Naive B cell (primary cell): ENCODE measurements around the gene LGALS3BP. TPM values are rescaled to one million over a fixed set of nuclear protein-coding genes. Genes with fewer than 3 reads are reported as not detected.

Experiments
- ATAC-seq, 2 donors: fragments of 150-1000 bp; cut with Tn5 transposase; 2 replicates each; pipeline ENCODE4 v1.10.0; 2021; ENCODE audit warnings: low read depth in 2 of 2, mild to moderate bottlenecking in 2 of 2, moderate library complexity in 2 of 2
- DNase-seq: peaks from one replicate; pipeline ENCODE4 v3.0.0; 2022
- H3K27ac Mint-ChIP-seq, 6 donors: one replicate each; pipeline ENCODE4 v1.8.0; 2020 to 2022; ENCODE audit warnings: mild to moderate bottlenecking in 6 of 6, mixed read lengths in 6 of 6, moderate library complexity in 5 of 6, inconsistent platforms in 2 of 6
- H3K27me3 Mint-ChIP-seq, 3 donors: one replicate each; pipeline ENCODE4 v1.8.0; 2021 to 2022; ENCODE audit warnings: mixed read lengths in 3 of 3, mild to moderate bottlenecking in 1 of 3
- H3K36me3 Mint-ChIP-seq, 2 donors: one replicate each; pipeline ENCODE4 v1.8.0; 2020 to 2022; ENCODE audit warnings: mixed read lengths in 2 of 2, inconsistent platforms in 1 of 2, mild to moderate bottlenecking in 1 of 2
- H3K4me1 Mint-ChIP-seq, 3 donors: one replicate each; pipeline ENCODE4 v1.8.0; 2020 to 2022; ENCODE audit warnings: mixed read lengths in 3 of 3, inconsistent platforms in 1 of 3, mild to moderate bottlenecking in 1 of 3, moderate library complexity in 1 of 3
- H3K4me3 Mint-ChIP-seq, 8 donors: one replicate each; pipeline ENCODE4 v1.8.0; 2020 to 2022; ENCODE audit warnings: mild to moderate bottlenecking in 8 of 8, mixed read lengths in 8 of 8, moderate library complexity in 8 of 8, inconsistent platforms in 2 of 8
- H3K9me3 Mint-ChIP-seq, 7 donors: one replicate each; pipeline ENCODE4 v1.8.0; 2020 to 2022; ENCODE audit warnings: mixed read lengths in 7 of 7, mild to moderate bottlenecking in 5 of 7, inconsistent platforms in 2 of 7, moderate library complexity in 1 of 7
- polyA plus RNA-seq, 6 donors: library from polyadenylated mRNA; unstranded; fragments of 300-500 nt; fragmentation: Illumina TruSeq; gene quantifications; one replicate each; pipeline ENCODE4 v1.2.3, GENCODE V29; 2021; ENCODE audit warnings: low read depth in 6 of 6

LGALS3BP gene, protein sequence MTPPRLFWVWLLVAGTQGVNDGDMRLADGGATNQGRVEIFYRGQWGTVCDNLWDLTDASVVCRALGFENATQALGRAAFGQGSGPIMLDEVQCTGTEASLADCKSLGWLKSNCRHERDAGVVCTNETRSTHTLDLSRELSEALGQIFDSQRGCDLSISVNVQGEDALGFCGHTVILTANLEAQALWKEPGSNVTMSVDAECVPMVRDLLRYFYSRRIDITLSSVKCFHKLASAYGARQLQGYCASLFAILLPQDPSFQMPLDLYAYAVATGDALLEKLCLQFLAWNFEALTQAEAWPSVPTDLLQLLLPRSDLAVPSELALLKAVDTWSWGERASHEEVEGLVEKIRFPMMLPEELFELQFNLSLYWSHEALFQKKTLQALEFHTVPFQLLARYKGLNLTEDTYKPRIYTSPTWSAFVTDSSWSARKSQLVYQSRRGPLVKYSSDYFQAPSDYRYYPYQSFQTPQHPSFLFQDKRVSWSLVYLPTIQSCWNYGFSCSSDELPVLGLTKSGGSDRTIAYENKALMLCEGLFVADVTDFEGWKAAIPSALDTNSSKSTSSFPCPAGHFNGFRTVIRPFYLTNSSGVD
- polyA plus RNA-seq = 10 to 100 TPM in 1 of 6 donors, 1 to 10 TPM in 5; 1.2 to 17.1 (median 3.7) TPM

DNA sequence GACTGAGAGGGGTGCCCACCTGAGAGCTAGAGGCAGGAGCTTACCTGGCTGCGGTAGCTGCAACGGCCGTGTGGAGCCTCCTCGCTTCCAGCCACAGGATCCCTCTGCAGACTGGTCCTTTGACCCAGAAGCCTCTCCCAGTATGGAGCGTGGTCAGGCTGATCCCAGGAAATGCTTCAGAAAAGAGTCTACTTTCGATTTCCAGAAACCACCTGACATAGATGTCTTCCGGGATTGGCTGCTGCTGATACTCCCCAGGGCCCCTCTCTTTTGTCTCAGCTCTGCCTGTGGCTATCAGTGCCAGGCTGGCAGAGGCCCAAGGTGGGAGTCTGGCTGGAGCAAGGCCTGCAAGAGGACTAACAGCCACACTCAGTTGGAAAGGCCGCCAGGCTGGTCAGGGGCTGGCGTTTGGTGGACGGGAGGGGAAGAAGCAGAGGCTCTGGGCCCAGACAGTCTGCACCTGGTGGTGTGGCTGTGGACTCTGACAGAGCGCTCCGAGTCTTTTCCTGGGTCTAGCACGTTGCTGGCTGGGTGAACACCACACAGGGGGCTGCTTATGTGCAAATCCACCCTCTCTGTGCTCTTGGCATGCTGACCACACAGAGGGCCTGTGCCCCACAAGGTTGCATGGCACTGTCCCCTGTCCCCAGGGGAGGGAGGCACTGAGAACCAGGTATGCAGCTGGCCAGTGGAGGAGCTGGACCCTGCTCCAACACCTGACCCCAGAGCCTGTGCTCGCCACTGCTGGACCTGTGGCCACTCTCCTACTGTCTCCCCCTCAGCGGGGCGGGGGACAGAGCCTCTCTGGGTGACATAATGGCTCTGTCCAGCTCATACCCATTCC lies at the start of gene LGALS3BP:
LGALS3BP (minus strand) TSS at position 144 of the 844 bp plus-strand sequence. CDS start 2,732 bp downstream, outside the sequence.
- peak; percentile 25 to 55 for ATAC-seq
- no peak for DNase-seq
- Mint-ChIP-seq H3K9me3 (no peaks in the 10 kb centered on the region), H3K36me3 (no peaks in the 10 kb centered on the region), H3K4me3 (peak within 1 kb of the TSS in 4 of 8 donors; percentile 11 to 35 (median 28)), H3K4me1 (peaks cover 8 to 20% (median 13%) of the 10 kb centered on the region in 3 donors), H3K27ac (peak within 1 kb of the TSS in 4 of 6 donors; percentile 24 to 52 (median 40)), H3K27me3 (no peaks in the 10 kb centered on the region)

DNA sequence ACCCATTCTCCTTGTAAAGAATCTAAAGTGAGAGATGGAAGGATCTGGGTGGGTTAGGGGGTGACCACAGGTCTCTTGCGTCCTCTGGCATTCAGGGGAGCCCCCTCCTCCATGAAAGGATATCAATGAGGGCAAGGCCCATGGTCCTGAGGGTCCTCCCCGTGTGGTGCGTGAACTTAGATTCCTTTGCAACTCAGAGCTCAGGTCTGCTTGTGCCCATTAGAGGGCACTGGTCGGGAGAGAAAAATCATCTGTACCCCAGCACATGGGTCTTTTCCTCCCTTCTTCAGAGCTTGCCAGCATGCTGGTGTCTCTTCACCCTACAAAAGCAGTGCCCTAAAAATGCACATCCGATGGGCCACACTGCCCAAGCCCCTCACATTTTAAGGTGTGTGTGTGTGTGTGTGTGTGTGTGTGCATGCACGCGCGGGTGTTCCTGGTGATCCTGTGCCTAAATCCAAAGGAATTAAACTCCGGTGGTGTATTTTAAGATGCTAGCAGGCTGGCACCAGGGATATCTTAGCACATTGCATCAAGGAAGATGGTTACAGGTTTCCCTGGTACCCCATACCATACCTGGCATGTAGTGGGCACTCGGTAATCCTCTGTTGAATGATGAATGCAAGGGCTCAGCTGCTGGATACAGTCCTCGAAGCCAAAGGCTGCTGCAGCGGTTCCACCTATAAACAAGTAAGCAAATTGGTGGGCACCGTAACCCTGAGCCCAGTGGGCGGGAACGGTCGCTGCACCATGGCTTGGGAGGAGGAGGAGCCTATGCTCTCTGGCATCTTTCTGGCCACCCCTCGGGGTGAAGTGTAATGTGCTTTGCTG lies 49.0 kb upstream of the LGALS3BP start:
- Mint-ChIP-seq H3K9me3 (no peaks in the 10 kb centered on the region), H3K27me3 (peaks cover 44 to 89% (median 72%) of the 10 kb centered on the region in 3 donors), H3K36me3 (no peaks in the 10 kb centered on the region), H3K27ac (no peak overlapping the region), H3K4me1 (peaks cover 5 to 10% (median 6%) of the 10 kb centered on the region in 3 donors), H3K4me3 (no peak overlapping the region)
- DNase-seq (no peak), ATAC-seq (no peak)

DNA sequence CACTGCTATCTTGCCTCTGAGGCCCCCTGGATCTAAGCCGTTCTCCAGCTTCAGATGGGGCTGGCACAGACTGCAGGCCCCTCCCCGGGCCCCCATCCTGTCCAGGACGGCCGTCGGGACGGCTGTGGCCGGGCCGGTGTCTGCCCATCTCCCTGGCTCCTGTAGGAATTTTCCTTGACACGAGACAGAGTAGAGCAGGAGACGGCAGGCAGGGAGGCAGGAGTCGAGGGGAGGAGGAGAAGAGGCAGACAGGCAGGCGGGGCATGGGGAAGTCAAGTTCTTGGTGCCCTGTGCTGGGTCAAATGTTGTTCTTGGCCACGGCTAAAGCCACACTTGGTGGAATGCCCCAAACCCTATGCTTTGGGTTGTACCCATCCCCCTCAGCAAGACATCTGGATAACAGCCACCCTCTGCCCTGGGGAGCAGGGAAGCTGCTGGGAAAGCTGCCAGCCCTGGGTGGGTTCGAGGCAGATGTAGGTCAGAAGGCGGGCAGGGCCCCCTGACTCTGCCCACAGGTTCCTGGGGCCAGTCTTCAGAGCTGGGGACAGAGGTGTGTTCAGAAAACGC lies 48.3 kb upstream of the LGALS3BP start:
- no peak for DNase-seq
- Mint-ChIP-seq H3K9me3 (no peaks in the 10 kb centered on the region), H3K27me3 (peaks cover 50 to 93% (median 79%) of the 10 kb centered on the region in 3 donors), H3K4me3 (no peak overlapping the region), H3K27ac (no peak overlapping the region), H3K36me3 (no peaks in the 10 kb centered on the region), H3K4me1 (peaks cover 5 to 11% (median 10%) of the 10 kb centered on the region in 3 donors)
- ATAC-seq = no peak

- H3K4me3 Mint-ChIP-seq = peak overlapping the region in 1 of 8 donors; percentile 61
- no peaks in the 10 kb centered on the region for H3K9me3 Mint-ChIP-seq
- ATAC-seq (no peak), DNase-seq (no peak)
- H3K36me3 Mint-ChIP-seq = no peaks in the 10 kb centered on the region
- peaks cover 55 to 95% (median 82%) of the 10 kb centered on the region in 3 donors for H3K27me3 Mint-ChIP-seq
- no peak overlapping the region for H3K27ac Mint-ChIP-seq
- H3K4me1 Mint-ChIP-seq = peaks cover 5 to 11% (median 10%) of the 10 kb centered on the region in 3 donors
Observed at GRCh38 chr17:79027274-79027924, 47.7 kb upstream of the LGALS3BP start.

DNA sequence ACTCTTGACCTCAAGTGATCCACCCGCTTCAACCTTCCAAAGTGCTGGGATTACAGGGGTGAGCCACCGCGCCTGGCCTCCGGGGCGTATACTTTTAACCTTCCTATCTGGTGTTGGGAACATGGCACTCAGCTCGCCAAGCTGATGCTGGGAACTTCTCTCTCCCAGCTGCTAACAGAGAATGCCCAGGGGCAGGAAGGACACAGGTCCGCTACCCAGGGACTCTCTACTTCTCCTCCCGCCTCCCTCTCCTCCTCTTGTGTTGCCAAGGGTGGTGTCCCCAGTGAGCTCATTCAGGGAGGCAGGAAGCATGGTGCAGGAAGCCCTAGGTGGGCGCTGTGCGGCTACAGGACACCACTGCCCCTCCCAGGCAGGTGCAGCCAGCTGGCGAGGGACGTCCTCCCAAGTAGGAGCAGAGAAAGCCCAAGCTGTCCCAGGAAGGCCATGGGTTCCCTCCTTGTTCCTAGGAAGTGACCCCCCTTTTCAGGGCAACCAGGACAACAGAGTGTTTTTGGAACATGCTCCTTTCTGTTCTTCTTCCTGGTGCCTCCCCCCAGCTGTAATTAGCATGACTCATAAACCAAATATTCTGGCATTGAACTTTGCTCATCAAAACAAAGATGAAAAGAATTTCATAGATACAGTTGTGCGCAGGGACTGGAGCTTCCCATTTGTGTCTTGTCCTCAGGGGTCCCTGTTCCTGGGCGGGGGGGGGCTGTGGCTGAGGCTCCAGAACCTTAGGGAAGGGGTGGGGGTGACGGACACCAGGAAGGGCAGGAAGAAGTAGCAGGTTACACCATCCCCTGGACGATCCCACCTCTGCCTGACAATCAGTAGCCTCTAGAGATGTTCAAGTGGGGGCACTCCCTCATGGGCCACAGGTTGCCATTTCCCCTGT lies 46.9 kb upstream of the LGALS3BP start:
- Mint-ChIP-seq H3K9me3 (no peaks in the 10 kb centered on the region), H3K36me3 (no peaks in the 10 kb centered on the region), H3K27me3 (peaks cover 56 to 95% (median 80%) of the 10 kb centered on the region in 3 donors), H3K4me1 (peaks cover 5 to 11% (median 10%) of the 10 kb centered on the region in 3 donors), H3K4me3 (peak overlapping the region in 4 of 8 donors; percentile 28 to 61 (median 30)), H3K27ac (no peak overlapping the region)
- DNase-seq (no peak), ATAC-seq (no peak)

- no peak for ATAC-seq
- Mint-ChIP-seq H3K27me3 (peaks cover 58 to 96% (median 71%) of the 10 kb centered on the region in 3 donors), H3K9me3 (no peaks in the 10 kb centered on the region), H3K4me1 (peaks cover 5 to 11% (median 10%) of the 10 kb centered on the region in 3 donors), H3K4me3 (peak overlapping the region in 7 of 8 donors; percentile 70 to 88 (median 85)), H3K27ac (peak overlapping the region in 1 of 6 donors; percentile 74), H3K36me3 (no peaks in the 10 kb centered on the region)
- DNase-seq = no peak
Observed at GRCh38 chr17:79024901-79025737, 45.4 kb upstream of the LGALS3BP start.

- no peaks in the 10 kb centered on the region for H3K9me3 Mint-ChIP-seq
- H3K36me3 Mint-ChIP-seq = no peaks in the 10 kb centered on the region
- H3K27me3 Mint-ChIP-seq = peaks cover 56 to 94% (median 74%) of the 10 kb centered on the region in 3 donors
- peak; percentile 42 for DNase-seq
- no peak within 1 kb of the TSS for H3K27ac Mint-ChIP-seq
- peak; percentile 80 to 82 for ATAC-seq
- peaks cover 8 to 11% (median 10%) of the 10 kb centered on the region in 3 donors for H3K4me1 Mint-ChIP-seq
- H3K4me3 Mint-ChIP-seq = peak within 1 kb of the TSS; percentile 77 to 92 (median 88)
Observed at GRCh38 chr17:79023886-79024771, 44.4 kb upstream of the LGALS3BP start, which contains the start of gene C1QTNF1. Gene C1QTNF1 (plus strand): TSS chr17:79024169. CDS start chr17:79043969, 19,800 bp downstream.

- Mint-ChIP-seq H3K36me3 (no peaks in the 10 kb centered on the region), H3K9me3 (no peaks in the 10 kb centered on the region), H3K27ac (no peak overlapping the region), H3K4me1 (peaks cover 8 to 11% (median 10%) of the 10 kb centered on the region in 3 donors), H3K27me3 (peaks cover 50 to 94% (median 80%) of the 10 kb centered on the region in 3 donors), H3K4me3 (peak overlapping the region in 7 of 8 donors; percentile 37 to 89 (median 86))
- ATAC-seq = no peak
- DNase-seq = no peak
Observed at GRCh38 chr17:79023180-79023705, 43.5 kb upstream of the LGALS3BP start.

GRCh38 chr17:79022507-79022991 lies 42.8 kb upstream of the LGALS3BP start:
- DNase-seq (no peak), ATAC-seq (no peak)
- Mint-ChIP-seq H3K4me3 (peak overlapping the region in 2 of 8 donors; percentile 37 to 56), H3K27me3 (peaks cover 49 to 88% (median 74%) of the 10 kb centered on the region in 3 donors), H3K4me1 (peaks cover 8 to 11% (median 10%) of the 10 kb centered on the region in 3 donors), H3K27ac (no peak overlapping the region), H3K36me3 (no peaks in the 10 kb centered on the region), H3K9me3 (no peaks in the 10 kb centered on the region)
